HG03439 (cell line): ENCODE results near the gene DCANP1.

ENCODE experiments used
- ATAC-seq: cut with Tn5 transposase; IDR thresholded peaks from one replicate; pipeline ENCODE4 v1.9.1; 2021; ENCODE audit warnings: mild to moderate bottlenecking, moderate library complexity; ENCODE audit not compliant: unreplicated experiment

Gene DCANP1

DNA sequence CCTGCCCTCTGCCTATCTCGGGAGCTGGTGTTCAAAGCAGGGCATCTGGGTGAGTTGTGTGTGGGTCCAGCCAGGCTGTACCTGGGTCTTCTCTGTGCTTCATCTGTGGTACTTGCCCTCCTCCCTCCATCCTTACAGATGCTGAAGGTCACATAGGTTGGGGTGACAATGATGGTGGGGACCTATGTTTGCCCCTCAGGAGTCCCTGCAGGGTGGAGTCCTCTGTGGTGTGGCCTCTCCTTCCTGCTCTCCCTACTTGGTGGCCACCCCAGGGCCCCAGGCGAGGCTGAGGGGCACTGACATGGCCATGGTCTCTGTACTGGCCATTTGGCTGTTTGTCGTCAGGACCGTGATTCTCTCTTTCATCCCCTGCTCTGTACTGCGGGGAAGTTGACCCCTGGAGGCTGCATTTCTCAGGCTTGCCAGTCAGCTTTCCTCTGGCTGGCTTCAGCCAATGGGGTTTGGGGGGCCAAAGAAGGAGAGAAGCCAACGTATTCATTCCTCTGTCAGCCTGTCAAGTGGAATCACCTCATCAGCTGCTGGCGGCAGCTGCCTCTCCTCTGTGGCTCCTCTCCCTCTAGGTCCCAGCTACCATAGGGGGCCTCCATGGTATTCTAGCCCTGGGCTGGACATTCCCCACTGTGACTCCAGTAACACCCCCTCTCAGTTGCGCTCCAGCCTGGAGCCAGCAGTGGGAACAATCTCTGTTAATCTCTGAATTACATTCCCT lies 4.6 kb downstream of the DCANP1 start:
- no peak for ATAC-seq

- ATAC-seq, result no peak
These were observed 5.2 kb downstream of the DCANP1 start for GRCh38 chr5:135441919-135442318.

GRCh38 chr5:135441350-135441831 lies 5.8 kb downstream of the DCANP1 start:
- ATAC-seq, result no peak

- ATAC-seq, result no peak
These were observed 6.2 kb downstream of the DCANP1 start for GRCh38 chr5:135440916-135441315.

DNA sequence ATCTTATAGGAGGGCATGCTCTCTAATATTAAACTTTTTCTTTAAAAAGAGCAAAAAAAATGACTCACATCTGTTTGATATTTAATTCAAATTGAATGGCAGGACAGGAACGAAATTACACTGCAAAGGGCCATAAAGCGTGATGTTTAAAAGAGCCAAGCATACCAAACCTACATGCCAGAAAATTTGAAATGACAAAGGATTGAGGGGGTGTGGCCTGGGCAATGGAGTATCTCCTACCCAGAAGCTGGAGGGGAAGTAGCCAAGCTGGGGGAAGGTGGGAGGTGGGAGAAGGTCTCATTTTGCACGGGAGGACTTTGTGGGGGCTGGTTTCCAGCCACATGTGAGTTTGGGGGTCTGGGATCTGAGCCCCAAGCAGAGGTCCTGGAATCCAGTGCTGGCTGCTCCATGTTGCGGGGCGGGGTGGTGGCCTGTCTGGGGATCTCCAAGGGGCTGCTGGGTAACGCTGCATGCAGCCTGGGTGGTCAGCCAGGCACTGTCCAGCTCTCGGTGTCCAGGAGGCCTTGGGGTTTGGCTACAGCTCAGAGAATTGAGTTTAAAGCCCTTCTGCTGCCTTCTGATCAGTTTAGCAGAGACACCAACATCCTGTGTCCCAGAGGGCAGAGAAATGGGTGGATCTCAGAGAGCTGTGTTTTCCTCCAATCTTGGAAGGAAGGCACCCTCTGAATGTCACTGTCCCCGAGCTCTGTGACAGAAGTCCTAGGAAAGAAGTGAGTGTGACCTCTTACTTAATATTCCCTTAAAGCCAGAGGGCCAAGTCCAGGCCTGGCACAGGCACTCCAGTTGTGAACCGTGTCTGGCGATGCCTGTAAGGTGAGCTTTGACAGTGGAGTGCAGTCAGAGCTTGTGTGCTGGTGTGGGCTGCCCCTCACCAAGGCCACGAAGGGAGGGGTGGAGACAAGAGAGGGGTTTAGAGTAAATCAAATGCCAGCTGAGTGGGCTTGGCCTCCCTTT lies 7.6 kb downstream of the DCANP1 start:
- ATAC-seq, result no peak

- ATAC-seq, result no peak
These were observed 8.4 kb downstream of the DCANP1 start for GRCh38 chr5:135438636-135439221.

DNA sequence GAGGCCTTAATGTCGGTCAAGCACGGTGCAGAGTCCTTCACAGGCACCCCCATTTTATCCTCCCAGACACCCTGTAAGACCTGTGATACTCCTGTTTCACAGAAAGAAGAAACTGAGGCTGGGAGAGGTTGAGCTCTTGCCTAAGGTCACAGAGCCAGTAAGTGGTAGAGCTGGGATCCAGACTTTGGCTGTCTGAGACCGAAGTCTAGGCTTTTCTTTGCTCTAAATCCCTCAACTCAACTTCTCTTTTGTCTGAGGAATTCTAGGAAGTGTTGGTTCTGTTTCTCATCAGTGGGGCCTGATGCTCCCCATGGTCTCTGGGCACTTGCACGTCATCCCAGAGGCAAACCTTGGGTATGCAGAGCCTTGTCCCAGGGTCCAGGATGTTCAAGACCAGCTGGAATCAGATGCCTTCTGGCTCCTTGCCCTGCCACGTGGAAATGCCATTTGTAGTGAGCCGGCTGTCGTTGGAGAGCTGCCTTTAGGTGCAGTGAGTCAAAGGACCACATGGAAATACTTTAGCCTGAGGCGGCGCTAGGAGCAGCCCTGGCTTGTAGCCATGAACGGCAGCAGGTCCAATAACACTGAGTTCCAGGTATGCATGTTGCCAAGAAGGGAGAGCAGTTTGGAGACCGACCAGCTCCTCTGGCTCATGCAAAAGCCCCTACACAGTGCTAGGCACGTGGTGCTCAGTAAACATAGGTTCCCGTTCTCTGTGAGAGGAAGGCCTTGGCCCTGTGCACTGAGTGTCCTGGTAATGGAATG lies 9.2 kb downstream of the DCANP1 start:
- ATAC-seq, result no peak

GRCh38 chr5:135437422-135437795 lies 9.7 kb downstream of the DCANP1 start:
- no peak for ATAC-seq

DNA sequence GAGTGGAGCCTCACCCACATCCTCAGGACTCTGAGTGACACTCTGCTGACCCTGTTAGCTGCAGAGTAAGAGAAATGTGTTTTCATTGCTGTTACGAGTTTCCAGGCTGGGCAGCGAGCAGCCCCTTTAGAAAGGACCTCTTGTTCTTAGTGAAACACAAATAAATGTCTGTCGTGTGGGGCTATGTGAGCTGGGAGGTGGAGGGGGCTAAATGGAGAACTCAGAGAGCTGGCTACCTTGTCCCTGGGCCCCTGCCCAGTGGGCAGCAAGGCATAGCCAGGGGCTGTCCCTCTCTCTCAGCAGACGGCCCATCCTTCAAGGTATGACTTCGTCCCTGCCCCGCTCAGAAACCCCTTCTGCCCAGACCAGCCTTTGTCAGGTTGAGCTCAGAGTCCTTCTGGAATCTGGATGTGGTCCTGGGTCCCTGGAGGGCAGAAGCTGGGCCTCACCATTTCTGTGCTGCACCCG lies 10.2 kb downstream of the DCANP1 start:
- no peak for ATAC-seq

- ATAC-seq, result no peak
These were observed 11.4 kb downstream of the DCANP1 start for GRCh38 chr5:135435467-135436330.

DNA sequence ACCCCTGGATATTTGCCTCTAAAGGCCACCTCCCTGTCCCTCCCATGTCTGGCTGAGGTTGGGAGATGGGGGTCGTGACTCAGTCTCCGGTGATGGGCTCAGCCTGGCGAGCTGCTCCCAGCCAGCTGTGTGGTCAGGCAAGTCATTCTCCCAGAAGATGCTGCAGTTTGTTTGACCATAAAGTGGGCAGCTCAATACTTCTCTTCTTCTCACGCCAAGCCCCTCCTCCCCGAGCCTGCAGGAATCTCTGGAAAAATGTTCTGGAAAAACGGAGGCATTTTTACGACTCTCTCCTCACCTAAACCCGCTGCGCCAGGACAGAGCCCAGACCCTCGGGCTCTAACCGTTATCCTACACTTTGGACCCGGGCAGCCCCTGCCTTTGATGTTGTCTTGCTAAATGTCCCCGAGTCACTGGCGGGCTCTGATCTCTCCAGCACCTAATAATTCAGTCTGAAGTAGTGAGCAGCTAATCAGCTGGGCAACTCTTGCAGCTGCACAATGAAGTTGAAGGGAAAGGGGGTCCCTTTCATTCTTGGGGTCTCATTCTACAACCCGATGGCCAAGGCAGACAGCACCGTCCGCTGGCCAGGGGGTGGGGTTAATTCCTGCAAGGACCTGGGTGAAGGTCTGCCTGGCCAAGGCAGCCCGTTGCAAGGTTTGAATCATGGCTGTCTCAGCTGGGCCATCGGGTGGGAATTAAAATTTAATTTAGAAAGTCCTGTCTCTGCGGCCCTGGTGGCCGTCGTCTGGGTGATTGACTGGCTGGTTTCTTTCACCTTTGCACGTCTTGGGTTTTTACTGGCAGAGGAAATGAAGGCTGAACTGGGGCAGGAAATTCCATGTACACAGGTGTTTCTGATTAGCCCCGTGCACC lies 12.3 kb downstream of the DCANP1 start:
- no peak for ATAC-seq

GRCh38 chr5:135433681-135434426 lies 13.3 kb downstream of the DCANP1 start:
- no peak for ATAC-seq

DNA sequence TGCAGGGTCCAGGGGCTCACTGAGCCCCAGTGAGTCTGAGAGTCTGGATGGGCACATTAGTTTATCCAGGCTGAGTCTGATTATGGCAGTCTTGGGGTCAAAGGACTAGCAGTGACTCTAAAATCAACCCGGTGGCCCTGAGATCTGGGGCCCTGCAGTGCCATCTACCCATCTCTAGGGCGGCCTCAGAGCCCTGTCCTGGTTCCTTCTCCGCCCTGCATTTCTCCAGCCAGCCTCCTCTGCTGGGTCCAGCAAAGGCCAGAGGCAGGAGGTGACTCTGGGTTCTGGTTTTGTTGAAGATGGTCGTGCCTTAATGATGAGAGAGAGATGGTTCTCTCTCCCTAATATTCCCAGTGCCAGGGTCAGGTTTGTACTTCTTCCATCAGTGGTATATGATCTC lies 15.0 kb downstream of the DCANP1 start:
- no peak for ATAC-seq

- no peak for ATAC-seq
These were observed 17.1 kb downstream of the DCANP1 start for GRCh38 chr5:135430135-135430437.

- no peak for ATAC-seq
These were observed 17.6 kb downstream of the DCANP1 start for GRCh38 chr5:135429301-135430134.

- ATAC-seq, result no peak
These were observed 18.6 kb downstream of the DCANP1 start for GRCh38 chr5:135428586-135428985.
